HG03558 (cell line): ENCODE data around the gene DDAH2.

Source experiments
- ATAC-seq: cut with Tn5 transposase; IDR thresholded peaks from one replicate; pipeline ENCODE4 v1.9.1; 2021; ENCODE audit warnings: moderate number of reproducible peaks; ENCODE audit not compliant: unreplicated experiment; ENCODE audit errors: extremely low read depth

Gene DDAH2

GRCh38 chr6:31734247-31734820 is 5.2 kb upstream of the DDAH2 start:
- no peak for ATAC-seq

- no peak for ATAC-seq
Observed at GRCh38 chr6:31733734-31734133, 4.6 kb upstream of the DDAH2 start.

GRCh38 chr6:31732029-31732428 is 2.9 kb upstream of the DDAH2 start:
- ATAC-seq: no peak

GRCh38 chr6:31730631-31731086 is 1.6 kb upstream of the DDAH2 start:
- no peak for ATAC-seq

GRCh38 chr6:31729979-31730630 is 1.0 kb upstream of the DDAH2 start:
- no peak for ATAC-seq

GRCh38 chr6:31729515-31729978 is 448 bp upstream of the DDAH2 start:
- ATAC-seq: no peak

- no peak for ATAC-seq
Observed at GRCh38 chr6:31727717-31728671, 1.1 kb downstream of the DDAH2 start.

- no peak for ATAC-seq
Observed at GRCh38 chr6:31727034-31727716, 1.9 kb downstream of the DDAH2 start.

GRCh38 chr6:31725502-31726350 is 3.4 kb downstream of the DDAH2 start:
- ATAC-seq: no peak

GRCh38 chr6:31723980-31724691 is 5.0 kb downstream of the DDAH2 start:
- ATAC-seq: no peak

- no peak for ATAC-seq
Observed at GRCh38 chr6:31723245-31723979, 5.7 kb downstream of the DDAH2 start, which contains the start of gene MPIG6B. MPIG6B (plus strand) TSS chr6:31723373; CDS start chr6:31723384, 11 bp downstream.

GRCh38 chr6:31722173-31722572 is 6.9 kb downstream of the DDAH2 start:
- no peak for ATAC-seq

- no peak for ATAC-seq
Observed at GRCh38 chr6:31721351-31722020, 7.6 kb downstream of the DDAH2 start, which contains the start of gene LY6G6C. LY6G6C (minus strand) TSS chr6:31721746; CDS start chr6:31721679, 67 bp downstream.

- no peak for ATAC-seq
Observed at GRCh38 chr6:31720196-31720770, 8.8 kb downstream of the DDAH2 start.

- ATAC-seq: no peak
Observed at GRCh38 chr6:31719001-31719400, 10.1 kb downstream of the DDAH2 start.

GRCh38 chr6:31718265-31718664 is 10.8 kb downstream of the DDAH2 start:
- ATAC-seq: no peak
